Measurements from ENCODE around the gene FANCE.

GRCh38 chr6:35463292-35463691 is 11.2 kb downstream of the FANCE start:
- no peak for TF ChIP-seq CTCF (conservative IDR thresholded peaks at IDR 0.05; ENCODE audit: low read depth in 2 of 2)
- TF ChIP-seq ETS1 (IDR thresholded peaks at IDR 0.05): no peak
- no peak for TF ChIP-seq EZH2 (IDR thresholded peaks at IDR 0.05; ENCODE audit: low read depth, unreplicated experiment)
- no peak for TF ChIP-seq JUNB (IDR thresholded peaks at IDR 0.05; ENCODE audit: unreplicated experiment)
